ENCODE data around the gene KCTD14.

Gene KCTD14

DNA sequence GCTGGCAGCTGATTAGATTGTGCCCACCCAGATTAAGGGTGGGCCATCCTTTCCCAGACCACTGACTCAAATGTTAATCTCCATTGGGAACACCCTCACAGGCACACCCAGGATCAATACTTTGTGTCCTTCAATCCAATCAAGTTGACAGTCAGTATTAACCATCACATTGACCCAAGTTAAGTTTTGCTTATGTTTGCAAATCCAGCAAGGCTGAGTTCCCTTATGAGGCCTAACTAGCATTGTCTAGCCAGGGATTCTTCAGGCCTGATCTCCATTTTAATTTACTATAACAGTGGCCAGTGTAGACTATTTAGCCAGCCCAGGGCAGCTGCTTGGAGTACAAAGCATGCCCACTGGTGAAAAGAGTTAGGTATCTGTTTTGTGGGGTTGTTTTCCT, 2.3 kb upstream of the KCTD14 start:
- no peaks in the 10 kb centered on the region for H3K9me2 ChIP-seq (ENCODE audit: low read depth, low read length)
- H3K36me3 ChIP-seq (ENCODE audit: insufficient read depth, low read length): no peaks in the 10 kb centered on the region
- H3K27ac ChIP-seq (ENCODE audit: low read depth, low read length, poor library complexity, severe bottlenecking): no peak overlapping the region
- no peaks in the 10 kb centered on the region for H3K4me1 ChIP-seq (ENCODE audit: insufficient read depth, low read length, severe bottlenecking)
- no peaks in the 10 kb centered on the region for H3K27me3 ChIP-seq (ENCODE audit: insufficient read depth, low read length)
- no peak overlapping the region for H3K4me3 ChIP-seq (ENCODE audit: low read depth, low read length, poor library complexity, severe bottlenecking)
- no peaks in the 10 kb centered on the region for H4K20me1 ChIP-seq (ENCODE audit: insufficient read depth, low read length)
- no peaks in the 10 kb centered on the region for H3K79me2 ChIP-seq (ENCODE audit: insufficient read depth, low read length)
- no peaks in the 10 kb centered on the region for H3F3A ChIP-seq (ENCODE audit: insufficient read depth, low read length)
- no peak overlapping the region for H2AFZ ChIP-seq (ENCODE audit: low read length)
- H3K4me2 ChIP-seq (ENCODE audit: low read length): no peak overlapping the region
- TF ChIP-seq, protein P1, sequence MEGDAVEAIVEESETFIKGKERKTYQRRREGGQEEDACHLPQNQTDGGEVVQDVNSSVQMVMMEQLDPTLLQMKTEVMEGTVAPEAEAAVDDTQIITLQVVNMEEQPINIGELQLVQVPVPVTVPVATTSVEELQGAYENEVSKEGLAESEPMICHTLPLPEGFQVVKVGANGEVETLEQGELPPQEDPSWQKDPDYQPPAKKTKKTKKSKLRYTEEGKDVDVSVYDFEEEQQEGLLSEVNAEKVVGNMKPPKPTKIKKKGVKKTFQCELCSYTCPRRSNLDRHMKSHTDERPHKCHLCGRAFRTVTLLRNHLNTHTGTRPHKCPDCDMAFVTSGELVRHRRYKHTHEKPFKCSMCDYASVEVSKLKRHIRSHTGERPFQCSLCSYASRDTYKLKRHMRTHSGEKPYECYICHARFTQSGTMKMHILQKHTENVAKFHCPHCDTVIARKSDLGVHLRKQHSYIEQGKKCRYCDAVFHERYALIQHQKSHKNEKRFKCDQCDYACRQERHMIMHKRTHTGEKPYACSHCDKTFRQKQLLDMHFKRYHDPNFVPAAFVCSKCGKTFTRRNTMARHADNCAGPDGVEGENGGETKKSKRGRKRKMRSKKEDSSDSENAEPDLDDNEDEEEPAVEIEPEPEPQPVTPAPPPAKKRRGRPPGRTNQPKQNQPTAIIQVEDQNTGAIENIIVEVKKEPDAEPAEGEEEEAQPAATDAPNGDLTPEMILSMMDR (IDR thresholded peaks at IDR 0.05; ENCODE audit: low read length): no peak
- TF ChIP-seq EZH2 (IDR thresholded peaks at IDR 0.05; ENCODE audit: borderline replicate concordance, low read length): no peak
- H3K9ac ChIP-seq (ENCODE audit: low read length): no peak overlapping the region
- H3K9me3 ChIP-seq (ENCODE audit: low read length): no peaks in the 10 kb centered on the region

DNA sequence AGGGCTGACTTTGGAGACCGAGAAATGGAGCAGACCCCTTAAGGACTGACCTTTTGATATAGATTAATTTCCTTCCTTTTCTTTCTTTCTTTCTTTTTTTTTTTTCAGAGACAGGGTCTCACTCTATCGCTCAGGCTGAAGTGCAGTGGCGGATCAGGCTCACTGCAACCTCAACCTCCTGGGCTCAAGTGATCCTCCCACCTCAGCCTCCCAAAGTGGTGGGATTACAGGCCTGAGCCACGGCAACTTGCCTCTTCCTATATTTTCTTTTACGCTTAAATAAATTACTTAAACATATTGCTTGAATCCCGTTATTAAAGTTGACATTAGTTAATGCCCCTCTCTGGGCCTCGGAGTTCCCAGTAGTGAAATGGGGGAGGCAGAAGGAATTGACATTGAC, 350 bp upstream of the KCTD14 start:
- no peaks in the 10 kb centered on the region for H4K20me1 ChIP-seq (ENCODE audit: insufficient read depth, low read length)
- TF ChIP-seq, protein P1 (IDR thresholded peaks at IDR 0.05; ENCODE audit: low read length): no peak
- TF ChIP-seq EZH2 (IDR thresholded peaks at IDR 0.05; ENCODE audit: borderline replicate concordance, low read length): no peak
- H3K9me3 ChIP-seq (ENCODE audit: low read length): no peaks in the 10 kb centered on the region
- H3F3A ChIP-seq (ENCODE audit: insufficient read depth, low read length): no peaks in the 10 kb centered on the region
- no peak overlapping the region for H2AFZ ChIP-seq (ENCODE audit: low read length)
- no peak overlapping the region for H3K4me3 ChIP-seq (ENCODE audit: low read depth, low read length, poor library complexity, severe bottlenecking)
- H3K4me1 ChIP-seq (ENCODE audit: insufficient read depth, low read length, severe bottlenecking): no peaks in the 10 kb centered on the region
- H3K79me2 ChIP-seq (ENCODE audit: insufficient read depth, low read length): no peaks in the 10 kb centered on the region
- H3K9me2 ChIP-seq (ENCODE audit: low read depth, low read length): no peaks in the 10 kb centered on the region
- no peak overlapping the region for H3K4me2 ChIP-seq (ENCODE audit: low read length)
- no peaks in the 10 kb centered on the region for H3K27me3 ChIP-seq (ENCODE audit: insufficient read depth, low read length)
- H3K9ac ChIP-seq (ENCODE audit: low read length): no peak overlapping the region
- H3K27ac ChIP-seq (ENCODE audit: low read depth, low read length, poor library complexity, severe bottlenecking): no peak overlapping the region
- H3K36me3 ChIP-seq (ENCODE audit: insufficient read depth, low read length): no peaks in the 10 kb centered on the region

DNA sequence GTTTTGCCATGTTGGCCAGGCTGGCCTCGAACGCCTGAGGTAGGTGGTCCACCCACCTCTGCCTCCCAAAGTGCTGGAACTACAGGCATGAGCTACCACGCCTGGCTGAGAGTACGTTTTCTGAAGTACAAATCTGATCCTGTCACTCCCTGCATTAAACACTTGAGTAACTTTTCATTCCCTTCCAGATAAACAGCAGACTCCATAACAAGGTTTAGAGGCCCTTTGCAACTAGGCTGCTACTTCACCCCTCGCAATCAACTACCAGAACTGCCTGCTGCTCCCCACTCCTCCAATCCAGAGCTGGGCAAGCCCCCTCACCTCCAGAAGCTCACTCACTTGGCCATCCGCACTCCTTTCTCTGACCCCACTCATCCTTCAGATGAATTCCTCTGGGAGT, 1.5 kb downstream of the KCTD14 start:
- no peak for TF ChIP-seq EZH2 (IDR thresholded peaks at IDR 0.05; ENCODE audit: borderline replicate concordance, low read length)
- TF ChIP-seq, protein P1 (IDR thresholded peaks at IDR 0.05; ENCODE audit: low read length): no peak
- Histone ChIP-seq H3K4me3 (ENCODE audit: low read depth, low read length, poor library complexity, severe bottlenecking) (no peak overlapping the region), H3K9me2 (ENCODE audit: low read depth, low read length) (no peaks in the 10 kb centered on the region), H3K27me3 (ENCODE audit: insufficient read depth, low read length) (no peaks in the 10 kb centered on the region), H4K20me1 (ENCODE audit: insufficient read depth, low read length) (no peaks in the 10 kb centered on the region), H3K4me2 (ENCODE audit: low read length) (no peak overlapping the region), H3K79me2 (ENCODE audit: insufficient read depth, low read length) (no peaks in the 10 kb centered on the region), H3K36me3 (ENCODE audit: insufficient read depth, low read length) (no peaks in the 10 kb centered on the region), H3F3A (ENCODE audit: insufficient read depth, low read length) (no peaks in the 10 kb centered on the region), H2AFZ (ENCODE audit: low read length) (no peak overlapping the region), H3K9me3 (ENCODE audit: low read length) (no peaks in the 10 kb centered on the region), H3K27ac (ENCODE audit: low read depth, low read length, poor library complexity, severe bottlenecking) (no peak overlapping the region), H3K9ac (ENCODE audit: low read length) (no peak overlapping the region), H3K4me1 (ENCODE audit: insufficient read depth, low read length, severe bottlenecking) (no peaks in the 10 kb centered on the region)
